Activated effector memory CD4-positive, alpha-beta T cell treated with anti-CD3 and anti-CD28 coated beads, Interleukin-2, amount 50 U/mL, for 16 hours (primary cell): Measurements from ENCODE around the gene NCKAP5.

ENCODE experiments used
- DNase-seq: peaks from one replicate; pipeline ENCODE4 v3.0.0-alpha.2; 2020

Gene NCKAP5

GRCh38 chr2:133452583-133452982 lies 115.7 kb downstream of the NCKAP5 start:
- DNase-seq = no peak

- DNase-seq = no peak
Observed at GRCh38 chr2:133452146-133452545, 116.1 kb downstream of the NCKAP5 start.

- no peak for DNase-seq
Observed at GRCh38 chr2:133448195-133448594, 120.1 kb downstream of the NCKAP5 start.

- no peak for DNase-seq
Observed at GRCh38 chr2:133447303-133447702, 121.0 kb downstream of the NCKAP5 start.

- DNase-seq = no peak
Observed at GRCh38 chr2:133444465-133444864, 123.8 kb downstream of the NCKAP5 start.

- DNase-seq = no peak
Observed at GRCh38 chr2:133442393-133442792, 125.9 kb downstream of the NCKAP5 start.

- DNase-seq = no peak
Observed at GRCh38 chr2:133439565-133439920, 128.7 kb downstream of the NCKAP5 start.

GRCh38 chr2:133438848-133439564 lies 129.3 kb downstream of the NCKAP5 start:
- no peak for DNase-seq

- DNase-seq = no peak
Observed at GRCh38 chr2:133438026-133438425, 130.2 kb downstream of the NCKAP5 start.

GRCh38 chr2:133437492-133437891 lies 130.8 kb downstream of the NCKAP5 start:
- DNase-seq = no peak

- DNase-seq = no peak
Observed at GRCh38 chr2:133434959-133435668, 133.1 kb downstream of the NCKAP5 start.

- DNase-seq = no peak
Observed at GRCh38 chr2:133433455-133434451, 134.5 kb downstream of the NCKAP5 start.

GRCh38 chr2:133432778-133433177 lies 135.5 kb downstream of the NCKAP5 start:
- no peak for DNase-seq

GRCh38 chr2:133431289-133431688 lies 137.0 kb downstream of the NCKAP5 start:
- no peak for DNase-seq

- no peak for DNase-seq
Observed at GRCh38 chr2:133426791-133427190, 141.5 kb downstream of the NCKAP5 start.

GRCh38 chr2:133425612-133426011 lies 142.7 kb downstream of the NCKAP5 start:
- no peak for DNase-seq

GRCh38 chr2:133424876-133425275 lies 143.4 kb downstream of the NCKAP5 start:
- no peak for DNase-seq

GRCh38 chr2:133422931-133423351 lies 145.3 kb downstream of the NCKAP5 start:
- no peak for DNase-seq

GRCh38 chr2:133421516-133422324 lies 146.5 kb downstream of the NCKAP5 start:
- no peak for DNase-seq

- DNase-seq = no peak
Observed at GRCh38 chr2:133420788-133421187, 147.5 kb downstream of the NCKAP5 start.

- no peak for DNase-seq
Observed at GRCh38 chr2:133418671-133419070, 149.6 kb downstream of the NCKAP5 start.

GRCh38 chr2:133418021-133418420 lies 150.2 kb downstream of the NCKAP5 start:
- no peak for DNase-seq
